A673 (cell line): ENCODE data around the gene GALR3.

ENCODE experiments used
- EZH2 ChIP-seq: fragments of 200-600 bp; sonication (generic); IDR thresholded peaks from 2 replicates; pipeline ENCODE4 v1.6.1; 2017; ENCODE audit warnings: borderline replicate concordance, low read depth, mild to moderate bottlenecking, mixed read lengths, antibody characterized with exemption, low read length; ENCODE audit not compliant: poor library complexity, severe bottlenecking
- TF ChIP-seq, protein P1 (sequence below): fragments of 300-800, 200-600 bp; sonication (generic); conservative IDR thresholded peaks from 2 replicates; pipeline ENCODE4 v1.5.1; 2017; ENCODE audit warnings: low read depth, mild to moderate bottlenecking, antibody characterized with exemption, low read length, moderate library complexity, mixed read lengths

DNA sequence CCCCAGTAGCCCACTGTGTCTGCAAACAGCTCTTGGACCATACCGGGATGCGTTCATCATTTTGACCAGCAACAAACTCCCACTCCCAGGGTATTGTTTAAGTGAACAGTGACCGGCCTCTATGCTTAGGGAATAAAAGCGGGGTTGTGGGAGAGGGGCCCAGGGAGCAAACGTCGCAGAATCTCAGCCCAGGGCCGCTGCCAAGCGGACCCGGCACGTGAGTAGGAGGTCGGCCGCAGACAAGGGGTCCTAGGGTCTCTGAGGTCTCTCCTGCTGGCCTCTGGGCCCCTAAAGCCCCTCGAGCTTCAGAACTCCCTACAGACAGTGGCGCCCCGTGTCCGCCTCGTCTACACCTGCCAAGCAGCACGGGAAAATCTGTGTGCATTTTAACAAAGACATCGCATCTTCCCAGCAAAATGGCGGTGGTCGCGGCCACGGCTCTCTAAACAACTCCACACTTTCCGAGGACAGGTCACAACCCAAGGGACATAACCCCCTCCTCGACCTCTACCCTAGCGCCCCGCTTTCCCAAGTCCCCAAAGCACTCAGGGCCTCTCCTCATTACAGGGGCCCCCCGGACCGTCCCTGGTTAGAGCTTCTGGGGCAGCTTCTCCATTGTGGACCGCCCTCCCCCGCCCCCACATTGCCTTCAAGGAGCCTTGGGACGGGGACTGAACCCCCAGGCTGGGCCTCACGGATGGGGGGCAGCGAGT is 19.4 kb upstream of the GALR3 start:
- no peak for TF ChIP-seq EZH2
- TF ChIP-seq, protein P1, sequence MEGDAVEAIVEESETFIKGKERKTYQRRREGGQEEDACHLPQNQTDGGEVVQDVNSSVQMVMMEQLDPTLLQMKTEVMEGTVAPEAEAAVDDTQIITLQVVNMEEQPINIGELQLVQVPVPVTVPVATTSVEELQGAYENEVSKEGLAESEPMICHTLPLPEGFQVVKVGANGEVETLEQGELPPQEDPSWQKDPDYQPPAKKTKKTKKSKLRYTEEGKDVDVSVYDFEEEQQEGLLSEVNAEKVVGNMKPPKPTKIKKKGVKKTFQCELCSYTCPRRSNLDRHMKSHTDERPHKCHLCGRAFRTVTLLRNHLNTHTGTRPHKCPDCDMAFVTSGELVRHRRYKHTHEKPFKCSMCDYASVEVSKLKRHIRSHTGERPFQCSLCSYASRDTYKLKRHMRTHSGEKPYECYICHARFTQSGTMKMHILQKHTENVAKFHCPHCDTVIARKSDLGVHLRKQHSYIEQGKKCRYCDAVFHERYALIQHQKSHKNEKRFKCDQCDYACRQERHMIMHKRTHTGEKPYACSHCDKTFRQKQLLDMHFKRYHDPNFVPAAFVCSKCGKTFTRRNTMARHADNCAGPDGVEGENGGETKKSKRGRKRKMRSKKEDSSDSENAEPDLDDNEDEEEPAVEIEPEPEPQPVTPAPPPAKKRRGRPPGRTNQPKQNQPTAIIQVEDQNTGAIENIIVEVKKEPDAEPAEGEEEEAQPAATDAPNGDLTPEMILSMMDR: no peak
